IMR-90 (cell line): Measurements from ENCODE around the gene IRF2BP1. TPM values are rescaled to one million over a fixed set of nuclear protein-coding genes. Genes with fewer than 3 reads are reported as not detected.

Experiments used
- ATAC-seq: fragments of 200-7000 bp; cut with Tn5 transposase; 2 replicates; pipeline ENCODE4 v1.9.1; 2020; ENCODE audit warnings: low read depth, mild to moderate bottlenecking, moderate library complexity
- BruUV-seq: library from RNA; stranded (reverse); fragments of 400-500 nt; replicated peaks from 2 replicates; lab custom pipeline; 2021; lab: Mats Ljungman, UMichigan
- CTCF ChIA-PET: fragments of 300-600 bp; formaldehyde crosslinking; extraction: SDS; loops from one replicate; lab custom pipeline; 2021; ENCODE audit warnings: antibody characterized with exemption; lab: Yijun Ruan, JAX
- POLR2A ChIA-PET: fragments of 300-600 bp; sonication (Branson Sonifier 250); formaldehyde crosslinking; loops from one replicate; lab custom pipeline; 2022; ENCODE audit warnings: antibody characterized with exemption; ENCODE audit not compliant: unreplicated experiment; lab: Charles Lee
- DNase-seq: peaks from one replicate; pipeline ENCODE4 v3.0.0; 2013
- H2AFZ ChIP-seq: replicated peaks from 2 replicates; pipeline ENCODE3; 2013; ENCODE audit warnings: low read length, mild to moderate bottlenecking; ENCODE audit not compliant: poor library complexity
- H2AK5ac ChIP-seq: 2 replicates; pipeline ENCODE4 v1.6.1; 2013; ENCODE audit warnings: low read depth, low read length, inconsistent platforms
- H2AK9ac ChIP-seq: replicated peaks from 2 replicates; pipeline ENCODE3; 2013; ENCODE audit warnings: mild to moderate bottlenecking, low read depth, low read length, moderate library complexity; ENCODE audit not compliant: poor library complexity
- H2BK120ac ChIP-seq: 2 replicates; pipeline ENCODE4 v1.6.1; 2013; ENCODE audit warnings: low read depth, low read length, inconsistent platforms
- H2BK15ac ChIP-seq: 3 replicates; pipeline ENCODE4 v1.6.1; 2013; ENCODE audit warnings: low read depth, low read length, inconsistent platforms
- H2BK20ac ChIP-seq: 2 replicates; pipeline ENCODE4 v1.6.1; 2013; ENCODE audit warnings: low read depth, mild to moderate bottlenecking, inconsistent platforms, low read length, moderate library complexity
- H2BK5ac ChIP-seq: 2 replicates; pipeline ENCODE4 v1.6.1; 2013; ENCODE audit warnings: mild to moderate bottlenecking, low read depth, low read length, inconsistent platforms; ENCODE audit not compliant: poor library complexity, severe bottlenecking
- H3K14ac ChIP-seq: replicated peaks from 2 replicates; pipeline ENCODE4 v1.6.1; 2013; ENCODE audit warnings: low read depth, low read length, inconsistent platforms
- H3K18ac ChIP-seq: 2 replicates; pipeline ENCODE4 v1.6.1; 2013; ENCODE audit warnings: low read depth, low read length, control low read depth
- H3K23ac ChIP-seq: 2 replicates; pipeline ENCODE4 v1.6.1; 2013; ENCODE audit warnings: low read depth, low read length, inconsistent platforms
- H3K27ac ChIP-seq: 2 replicates; pipeline ENCODE4 v1.5.1; 2013; ENCODE audit warnings: mild to moderate bottlenecking, control low read depth, low read length; ENCODE audit not compliant: insufficient read depth
- H3K27me3 ChIP-seq: 2 replicates; pipeline ENCODE4 v1.6.1; 2013; ENCODE audit warnings: low read length; ENCODE audit not compliant: control insufficient read depth, insufficient read depth
- H3K36me3 ChIP-seq: 2 replicates; pipeline ENCODE4 v1.6.1; 2013; ENCODE audit warnings: low read length, mixed read lengths; ENCODE audit not compliant: control insufficient read depth, insufficient read depth
- H3K4ac ChIP-seq: 2 replicates; pipeline ENCODE4 v1.6.1; 2013; ENCODE audit warnings: low read depth, low read length, inconsistent platforms
- H3K4me1 ChIP-seq: 2 replicates; pipeline ENCODE4 v1.6.1; 2013; ENCODE audit warnings: low read length, mixed read lengths; ENCODE audit not compliant: control insufficient read depth, insufficient read depth
- H3K4me2 ChIP-seq: 2 replicates; pipeline ENCODE4 v1.6.1; 2013; ENCODE audit warnings: low read depth, mild to moderate bottlenecking, control low read depth, low read length, moderate library complexity
- H3K4me3 ChIP-seq: 2 replicates; pipeline ENCODE4 v1.5.1; 2013; ENCODE audit warnings: low read depth, mild to moderate bottlenecking, control low read depth, low read length, moderate library complexity; ENCODE audit not compliant: insufficient read depth
- H3K56ac ChIP-seq: 2 replicates; pipeline ENCODE4 v1.6.1; 2013; ENCODE audit warnings: low read length, inconsistent platforms; ENCODE audit not compliant: insufficient read depth; ENCODE audit errors: extremely low read depth
- H3K79me1 ChIP-seq, 2 experiments: 2 replicates each; pipeline ENCODE4 v1.6.1; 2013; ENCODE audit warnings: low read length in 2 of 2, inconsistent platforms in 1 of 2, low read depth in 1 of 2
- H3K9ac ChIP-seq: 2 replicates; pipeline ENCODE4 v1.6.1; 2013; ENCODE audit warnings: low read depth, low read length, control low read depth
- H3K9me1 ChIP-seq: 2 replicates; pipeline ENCODE4 v1.6.1; 2013; ENCODE audit warnings: low read length, inconsistent platforms; ENCODE audit not compliant: insufficient read depth
- H3K9me3 ChIP-seq: 2 replicates; pipeline ENCODE4 v1.6.1; 2013; ENCODE audit warnings: low read length; ENCODE audit not compliant: control insufficient read depth, insufficient read depth
- H4K20me1 ChIP-seq: 2 replicates; pipeline ENCODE4 v1.6.1; 2013; ENCODE audit warnings: low read length, inconsistent platforms; ENCODE audit not compliant: insufficient read depth
- H4K5ac ChIP-seq: 2 replicates; pipeline ENCODE4 v1.6.1; 2013; ENCODE audit warnings: mild to moderate bottlenecking, low read depth, low read length, control low read depth
- H4K8ac ChIP-seq, 2 experiments: 2 replicates each; pipeline ENCODE4 v1.6.1; 2013; ENCODE audit warnings: low read depth in 2 of 2, low read length in 2 of 2, control low read depth in 1 of 2, inconsistent platforms in 1 of 2
- H4K91ac ChIP-seq: 2 replicates; pipeline ENCODE4 v1.6.1; 2013; ENCODE audit warnings: low read depth, low read length, inconsistent platforms; ENCODE audit not compliant: insufficient read depth
- BHLHE40 ChIP-seq: fragments of 150-350 bp; IDR thresholded peaks from 2 replicates; pipeline ENCODE4 v1.6.1; 2016; ENCODE audit warnings: mild to moderate bottlenecking, low read depth, low read length
- CEBPB ChIP-seq: IDR thresholded peaks from 2 replicates; pipeline ENCODE4 v1.6.1; 2012; ENCODE audit warnings: low read depth, low read length, improper control_type of control experiment
- CHD1 ChIP-seq: IDR thresholded peaks from 2 replicates; pipeline ENCODE4 v1.6.1; 2012; ENCODE audit warnings: low read depth, low read length, improper control_type of control experiment
- CTCF ChIP-seq: conservative IDR thresholded peaks from 2 replicates; pipeline ENCODE4 v1.5.1; 2012; ENCODE audit warnings: mild to moderate bottlenecking, low read depth, low read length, improper control_type of control experiment
- ELK1 ChIP-seq: fragments of 150-350 bp; IDR thresholded peaks from 2 replicates; pipeline ENCODE4 v1.6.1; 2016; ENCODE audit warnings: low read depth, mild to moderate bottlenecking, low read length, moderate library complexity, borderline replicate concordance
- FOS ChIP-seq: fragments of 150-350 bp; IDR thresholded peaks from 2 replicates; pipeline ENCODE4 v1.6.1; 2016; ENCODE audit warnings: low read depth, low read length
- MAFK ChIP-seq: IDR thresholded peaks from 2 replicates; pipeline ENCODE4 v1.6.1; 2012; ENCODE audit warnings: low read depth, low read length, improper control_type of control experiment
- MXI1 ChIP-seq: IDR thresholded peaks from 2 replicates; pipeline ENCODE4 v1.6.1; 2012; ENCODE audit warnings: low read depth, mild to moderate bottlenecking, low read length, moderate library complexity, borderline replicate concordance
- NFE2L2 ChIP-seq: fragments of 150-350 bp; IDR thresholded peaks from 2 replicates; pipeline ENCODE4 v1.6.1; 2016; ENCODE audit warnings: low read depth, mild to moderate bottlenecking, low read length
- POLR2A ChIP-seq: IDR thresholded peaks from 2 replicates; pipeline ENCODE4 v1.6.1; 2012; ENCODE audit warnings: mild to moderate bottlenecking, low read depth, low read length
- RAD21 ChIP-seq: IDR thresholded peaks from 2 replicates; pipeline ENCODE4 v1.6.1; 2012; ENCODE audit warnings: low read length, improper control_type of control experiment
- RCOR1 ChIP-seq: IDR thresholded peaks from 2 replicates; pipeline ENCODE4 v1.6.1; 2012; ENCODE audit warnings: mild to moderate bottlenecking, low read length, improper control_type of control experiment; ENCODE audit not compliant: insufficient replicate concordance
- USF2 ChIP-seq: fragments of 150-350 bp; IDR thresholded peaks from 2 replicates; pipeline ENCODE4 v1.6.1; 2017; ENCODE audit warnings: mild to moderate bottlenecking, antibody characterized with exemption, low read length, low read depth
- WGBS, 2 experiments: methylation state at CpG; one replicate each; pipeline versions ENCODE4 v1.1.5 to v1.1.7; 2013; ENCODE audit warnings: missing lambda C conversion rate in 2 of 2; ENCODE audit not compliant: insufficient read length in 1 of 2; ENCODE audit errors: extremely low coverage in 2 of 2; 5-methylcytosine and 5-hydroxymethylcytosine counted together
- dilution Hi-C: fragments of 300-500 bp; cut with HindIII; formaldehyde crosslinking; loops from one replicate; pipeline ENCODE4 v1.14.3; 2018; ENCODE audit warnings: low sequenced_read_pairs; ENCODE audit not compliant: unreplicated experiment
- in situ Hi-C: fragments of 300-500 bp; cut with MboI; formaldehyde crosslinking; loops from 3 replicates; pipeline ENCODE4 v1.14.3; 2019; ENCODE audit warnings: low sequenced_read_pairs, inconsistent platforms, mixed read lengths
- intact Hi-C: fragments of 100-400 bp; cut with micrococcal nuclease; formaldehyde crosslinking; loops from 2 replicates; pipeline ENCODE4 v1.10.0; 2022
- polyA plus RNA-seq, 3 experiments: library from polyadenylated mRNA; depleted of rRNA; stranded (reverse); fragments of >200 nt; gene quantifications; 2 replicates each; pipeline ENCODE4 v1.2.3, GENCODE V29; 2012; ENCODE audit warnings: low replicate concordance in 1 of 3
- total RNA-seq: library from RNA; depleted of rRNA; stranded (reverse); fragments of >200 nt; gene quantifications from 2 replicates; pipeline ENCODE4 v1.2.3, GENCODE V29; 2012

IRF2BP1 gene
- total and polyA plus RNA-seq, 2 of the 4 experiments (the other 2 are of a cell fraction) = 4.5 to 8.5 TPM

GRCh38 chr19:45902651-45903625 lies 17.0 kb upstream of the IRF2BP1 start:
- peak overlapping the region; percentile 56 for H3K4me3 ChIP-seq
- peak; percentile 96 for DNase-seq
- H2BK5ac ChIP-seq = peak overlapping the region; percentile 52
- peak overlapping the region; percentile 85 for H2AK9ac ChIP-seq
- no peaks in the 10 kb centered on the region for H3K9me3 ChIP-seq
- dilution Hi-C loops (no loop called here), intact Hi-C loops (no loop called here), in situ Hi-C loops (no loop called here)
- 0 out of 2 replicates have a peak, but pooled peaks cover 9% of the 10 kb centered on the region for H4K20me1 ChIP-seq
- peaks cover 14% of the 10 kb centered on the region for H3K36me3 ChIP-seq
- peak overlapping the region; percentile 86 for H4K91ac ChIP-seq
- peak overlapping the region; percentile 21; the same call in 1 of the 2 replicates for H2BK120ac ChIP-seq
- H3K23ac ChIP-seq = peak overlapping the region; percentile 70; the same call in 1 of the 2 replicates
- H4K8ac ChIP-seq = peak overlapping the region; percentile 69 to 95
- peak overlapping the region; percentile 75 for H3K9ac ChIP-seq
- H3K18ac ChIP-seq = no peak overlapping the region
- WGBS, 2 experiments = 9% methylated on average over 20 of the region's 73 CpGs; no CpG with 5 or more reads in 1 of the 2 experiments
- peak overlapping the region; percentile 66 for H4K5ac ChIP-seq
- H2BK15ac ChIP-seq = no peak overlapping the region
- no peak overlapping the region; the same call in 1 of the 2 replicates for H3K56ac ChIP-seq
- peak overlapping the region; percentile 65; the same call in 1 of the 2 replicates for H3K14ac ChIP-seq
- peaks cover 9 to 21% of the 10 kb centered on the region in 2 experiments for H3K79me1 ChIP-seq
- peak; percentile 93 for ATAC-seq
- peak overlapping the region; percentile 91 for H3K4ac ChIP-seq
- 0 out of 2 replicates have a peak overlapping the region, but pooled peaks have one; percentile 7 for H2AK5ac ChIP-seq
- ChIA-PET POLR2A (no interaction called here), CTCF (interaction anchor here (0.6 kb wide), 1 partner anchor 1837 kb away, joined by 3 read pairs; no protein-coding TSS in a partner anchor)
- no TSS peak for BruUV-seq
- H3K4me1 ChIP-seq = 0 out of 2 replicates have a peak, but pooled peaks cover 4% of the 10 kb centered on the region
- H2BK20ac ChIP-seq = no peak overlapping the region; the same call in 1 of the 2 replicates
- peak overlapping the region; percentile 99 for H2AFZ ChIP-seq
- H3K27ac ChIP-seq = peak overlapping the region; percentile 68
- no peaks in the 10 kb centered on the region for H3K27me3 ChIP-seq
- peaks cover 7% of the 10 kb centered on the region; the same call in 1 of the 2 replicates for H3K9me1 ChIP-seq
- peak overlapping the region; percentile 77 for H3K4me2 ChIP-seq
- TF ChIP-seq BHLHE40 = no peak
- no peak for TF ChIP-seq USF2
- no peak for TF ChIP-seq RAD21
- TF ChIP-seq CEBPB = no peak
- TF ChIP-seq RCOR1 = peak; percentile 44
- no peak for TF ChIP-seq MXI1
- peak; percentile 2; the same call in 1 of the 2 replicates for TF ChIP-seq CTCF
- no peak for TF ChIP-seq POLR2A
- no peak for TF ChIP-seq NFE2L2
- no peak for TF ChIP-seq FOS
- TF ChIP-seq MAFK = no peak
- TF ChIP-seq CHD1 = no peak
- no peak for TF ChIP-seq ELK1
